NT2/D1 (cell line): ENCODE measurements around the gene SLC9A1.

Experiments
- SUZ12 ChIP-seq: IDR thresholded peaks from 2 replicates; pipeline ENCODE4 v1.6.1; 2011; ENCODE audit not compliant: insufficient read length, insufficient read depth; ENCODE audit errors: extremely low read depth
- YY1 ChIP-seq: IDR thresholded peaks from 2 replicates; pipeline ENCODE4 v1.6.1; 2011; ENCODE audit not compliant: insufficient read length, insufficient read depth
- ZNF274 ChIP-seq: IDR thresholded peaks from 2 replicates; pipeline ENCODE4 v1.6.1; 2011; ENCODE audit warnings: mild to moderate bottlenecking, low read depth, low read length

DNA sequence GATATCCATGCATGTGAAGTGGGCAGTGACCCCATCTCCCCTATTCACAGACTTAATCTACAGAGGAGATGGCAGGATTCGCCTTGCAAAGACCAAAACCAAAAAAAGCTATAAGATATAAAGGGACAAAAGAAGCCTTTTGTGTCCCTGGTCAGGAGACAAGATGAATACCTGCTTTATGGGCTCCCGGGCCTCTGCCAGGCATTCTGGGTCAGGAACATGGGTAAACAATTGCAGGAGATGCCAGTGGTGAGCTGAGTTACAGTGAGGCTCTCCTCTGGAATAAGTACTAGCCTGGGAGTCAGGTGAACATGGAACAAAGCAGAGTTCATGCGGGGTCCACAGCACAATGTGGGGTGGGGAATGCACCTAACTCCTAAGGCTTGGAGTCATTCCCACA is 4.7 kb downstream of the SLC9A1 start:
- no peak for TF ChIP-seq ZNF274
- TF ChIP-seq YY1: no peak
- TF ChIP-seq SUZ12: no peak
